SJCRH30 (cell line): ENCODE data around the gene NINJ1. TPM values are rescaled to one million over a fixed set of nuclear protein-coding genes. Genes with fewer than 3 reads are reported as not detected.

Experiments used
- DNase-seq, 2 experiments: peaks; one replicate each; pipeline ENCODE4 v3.0.0-alpha.2; 2015 to 2020
- H3K27ac ChIP-seq: fragments of 250-450 bp; sonication (Bioruptor Pico); 2 replicates; pipeline ENCODE4 v1.5.1; 2020; ENCODE audit warnings: mild to moderate bottlenecking, moderate library complexity
- H3K27me3 ChIP-seq: fragments of 250-450 bp; sonication (Bioruptor Pico); 2 replicates; pipeline ENCODE4 v1.5.1; 2020; ENCODE audit warnings: mild to moderate bottlenecking, moderate library complexity
- H3K36me3 ChIP-seq: fragments of 250-450 bp; sonication (Bioruptor Pico); 2 replicates; pipeline ENCODE4 v1.5.1; 2020; ENCODE audit warnings: mild to moderate bottlenecking, moderate library complexity
- H3K4me1 ChIP-seq: fragments of 250-450 bp; sonication (Bioruptor Pico); 2 replicates; pipeline ENCODE4 v1.5.1; 2020; ENCODE audit warnings: mild to moderate bottlenecking, moderate library complexity
- H3K4me3 ChIP-seq: fragments of 250-450 bp; sonication (Bioruptor Pico); 2 replicates; pipeline ENCODE4 v1.5.1; 2020; ENCODE audit warnings: mild to moderate bottlenecking, moderate library complexity
- H3K9me3 ChIP-seq: fragments of 250-450 bp; sonication (Bioruptor Pico); replicated peaks from 2 replicates; pipeline ENCODE4 v1.5.1; 2020; ENCODE audit warnings: mild to moderate bottlenecking, moderate library complexity
- total RNA-seq: library from RNA; depleted of rRNA; stranded (reverse); fragments of >200 nt; shearing (Covaris generic); gene quantifications from 2 replicates; pipeline ENCODE4 v1.2.3, GENCODE V29; 2014; rRNA removed

Gene NINJ1
- total RNA-seq, 1 experiment from 2014 or later = 27.1 TPM

DNA sequence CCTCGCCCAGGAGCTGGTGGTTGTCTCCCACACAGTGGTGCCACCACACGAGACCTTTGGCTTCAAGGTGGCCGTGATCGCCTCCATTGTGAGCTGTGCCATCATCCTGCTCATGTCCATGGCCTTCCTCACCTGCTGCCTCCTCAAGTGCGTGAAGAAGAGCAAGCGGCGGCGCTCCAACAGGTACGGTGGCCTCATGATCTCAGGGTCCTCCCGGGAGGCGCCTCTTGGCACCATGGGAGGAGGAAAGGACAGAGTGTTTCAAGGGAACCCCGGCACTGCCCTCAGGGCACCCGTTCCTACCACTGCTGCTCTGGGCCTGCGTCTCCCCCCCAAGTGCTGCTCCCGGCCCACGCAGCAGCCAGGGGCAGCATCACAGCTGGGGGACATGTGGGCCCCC is 56.2 kb downstream of the NINJ1 start:
- Histone ChIP-seq H3K4me3 (no peak overlapping the region), H3K27ac (no peak overlapping the region), H3K4me1 (no peaks in the 10 kb centered on the region), H3K27me3 (no peaks in the 10 kb centered on the region), H3K9me3 (no peaks in the 10 kb centered on the region), H3K36me3 (no peaks in the 10 kb centered on the region)
- no peak for DNase-seq

GRCh38 chr9:93077367-93077766 is 56.7 kb downstream of the NINJ1 start:
- H3K9me3 ChIP-seq = no peaks in the 10 kb centered on the region
- H3K27me3 ChIP-seq = no peaks in the 10 kb centered on the region
- no peak overlapping the region for H3K27ac ChIP-seq
- H3K4me1 ChIP-seq = peaks cover 4% of the 10 kb centered on the region; the same call in 1 of the 2 replicates
- no peaks in the 10 kb centered on the region for H3K36me3 ChIP-seq
- H3K4me3 ChIP-seq = no peak overlapping the region
- no peak for DNase-seq

- Histone ChIP-seq H3K4me1 (peaks cover 4% of the 10 kb centered on the region; the same call in 1 of the 2 replicates), H3K4me3 (no peak overlapping the region), H3K27ac (no peak overlapping the region), H3K27me3 (no peaks in the 10 kb centered on the region), H3K9me3 (no peaks in the 10 kb centered on the region), H3K36me3 (no peaks in the 10 kb centered on the region)
- no peak for DNase-seq
Measured at GRCh38 chr9:93076792-93077128, 57.3 kb downstream of the NINJ1 start.

DNA sequence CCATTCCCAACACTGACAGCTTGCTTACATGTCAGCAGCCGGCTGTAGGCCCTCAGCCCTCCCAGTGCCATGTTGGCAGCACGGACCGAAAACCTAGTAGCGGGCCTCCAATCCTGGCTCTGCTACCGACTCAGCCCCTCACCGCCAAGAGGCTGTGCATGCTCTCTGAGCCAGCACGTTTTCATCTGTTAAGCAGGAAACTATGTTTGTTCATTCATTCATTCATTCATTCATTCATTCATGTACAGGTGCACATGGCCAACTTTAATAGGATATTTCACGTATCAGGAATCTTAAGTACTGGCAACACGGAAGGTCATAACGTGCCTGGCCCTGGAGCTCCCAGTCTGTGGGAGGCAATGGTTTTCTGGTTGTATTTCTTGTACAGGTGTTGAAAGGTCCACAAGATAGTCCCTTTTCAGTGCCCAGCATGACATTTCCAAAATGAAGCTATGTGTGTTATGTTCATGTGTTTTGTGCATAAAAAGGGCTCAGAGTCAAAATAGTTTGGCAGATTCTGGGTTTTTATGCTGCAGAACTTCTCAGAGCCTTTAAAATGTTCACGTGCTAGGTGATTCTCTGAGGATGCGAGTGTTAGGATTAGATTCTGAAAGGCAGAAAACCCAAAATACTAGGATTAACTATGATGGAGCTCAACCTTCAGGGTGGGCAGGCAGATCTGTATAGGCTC is 57.8 kb downstream of the NINJ1 start:
- Histone ChIP-seq H3K36me3 (no peaks in the 10 kb centered on the region), H3K27me3 (no peaks in the 10 kb centered on the region), H3K4me3 (no peak overlapping the region), H3K4me1 (peaks cover 4% of the 10 kb centered on the region; the same call in 1 of the 2 replicates), H3K27ac (no peak overlapping the region), H3K9me3 (no peaks in the 10 kb centered on the region)
- DNase-seq = no peak

DNA sequence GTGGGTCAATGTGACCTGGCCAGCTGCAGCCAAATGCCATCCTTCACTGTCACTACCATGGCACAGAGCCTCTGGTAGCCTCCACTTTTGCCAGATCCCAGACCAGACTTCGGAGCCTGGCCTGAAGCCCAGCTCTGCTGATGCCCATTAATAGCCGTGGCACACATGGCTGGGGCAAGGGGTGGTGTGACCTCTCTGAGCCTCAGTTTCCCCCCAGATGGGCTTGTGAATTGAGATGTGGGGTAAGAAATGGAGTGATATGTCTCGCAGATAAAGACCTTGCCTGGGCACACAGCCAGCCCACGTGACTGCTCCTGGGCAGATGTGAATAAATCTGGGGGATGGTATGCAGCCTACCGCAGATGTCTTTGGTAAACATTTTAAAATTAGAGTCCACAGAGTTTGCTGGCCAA is 61.7 kb downstream of the NINJ1 start:
- Histone ChIP-seq H3K4me3 (no peak overlapping the region), H3K27ac (no peak overlapping the region), H3K4me1 (peaks cover 4% of the 10 kb centered on the region; the same call in 1 of the 2 replicates), H3K36me3 (no peaks in the 10 kb centered on the region), H3K9me3 (no peaks in the 10 kb centered on the region), H3K27me3 (no peaks in the 10 kb centered on the region)
- peak in 1 of 2 experiments; percentile 39 for DNase-seq

Other genes with a start within 250 kb of the NINJ1 start
- gene FGD3, start 186.7 kb downstream of the NINJ1 start, total RNA-seq = 0.56 and 0.65 TPM in 2 replicates
- gene SUSD3, start 75.5 kb downstream of the NINJ1 start, total RNA-seq = not detected in 2 replicates
- 36.9 and 41.6 TPM in 2 replicates for gene CARD19, start 38.0 kb downstream of the NINJ1 start, total RNA-seq
- not detected in 2 replicates for gene WNK2, start 49.9 kb upstream of the NINJ1 start, total RNA-seq